Mesenchymal stem cell (in vitro differentiated cells and primary cell): ENCODE results near the gene HDAC1. TPM values are rescaled to one million over a fixed set of nuclear protein-coding genes. Genes with fewer than 3 reads are reported as not detected.

Source experiments
- DNase-seq: peaks from one replicate; pipeline ENCODE4 v3.0.0-alpha.2; 2013
- H2AFZ ChIP-seq: one replicate; pipeline ENCODE4 v1.6.1; 2013; ENCODE audit warnings: low read depth, mild to moderate bottlenecking, control low read depth, inconsistent platforms, low read length, moderate library complexity
- H2AK5ac ChIP-seq: 2 replicates; pipeline ENCODE4 v1.6.1; 2013; ENCODE audit warnings: low read length, moderate library complexity, mild to moderate bottlenecking, inconsistent platforms; ENCODE audit not compliant: severe bottlenecking
- H2BK120ac ChIP-seq: one replicate; pipeline ENCODE4 v1.6.1; 2013; ENCODE audit warnings: low read depth, mild to moderate bottlenecking, inconsistent platforms, low read length, moderate library complexity
- H2BK12ac ChIP-seq, 2 experiments: one replicate each; pipeline ENCODE4 v1.6.1; 2013; ENCODE audit warnings: inconsistent platforms in 2 of 2, low read length in 2 of 2, mild to moderate bottlenecking in 2 of 2, moderate library complexity in 2 of 2, control low read depth in 1 of 2
- H2BK15ac ChIP-seq: one replicate; pipeline ENCODE4 v1.6.1; 2013; ENCODE audit warnings: mild to moderate bottlenecking, low read depth, inconsistent platforms; ENCODE audit not compliant: poor library complexity, severe bottlenecking
- H2BK5ac ChIP-seq: 2 replicates; pipeline ENCODE4 v1.6.1; 2013; ENCODE audit warnings: low read depth, mild to moderate bottlenecking, low read length, control low read depth, inconsistent platforms; ENCODE audit not compliant: poor library complexity, severe bottlenecking
- H3K14ac ChIP-seq, 2 experiments: one replicate each; pipeline ENCODE4 v1.6.1; 2013; ENCODE audit warnings: inconsistent platforms in 2 of 2, low read length in 2 of 2, control low read depth in 1 of 2, mild to moderate bottlenecking in 1 of 2, moderate library complexity in 1 of 2
- H3K18ac ChIP-seq, 2 experiments: one replicate each; pipeline ENCODE4 v1.6.1; 2013; ENCODE audit warnings: inconsistent platforms in 2 of 2, low read length in 2 of 2, control low read depth in 1 of 2, low read depth in 1 of 2, mild to moderate bottlenecking in 1 of 2
- H3K23ac ChIP-seq, 2 experiments: one replicate each; pipeline ENCODE4 v1.6.1; 2013; ENCODE audit warnings: inconsistent platforms in 2 of 2, low read length in 2 of 2, mild to moderate bottlenecking in 2 of 2, moderate library complexity in 2 of 2, control low read depth in 1 of 2
- H3K27ac ChIP-seq: 2 replicates; pipeline ENCODE4 v1.5.1; 2013; ENCODE audit warnings: mild to moderate bottlenecking, moderate library complexity, low read length, control low read depth, inconsistent platforms; ENCODE audit not compliant: poor library complexity, severe bottlenecking
- H3K27me3 ChIP-seq, 2 experiments: 2 replicates each; pipeline versions ENCODE4 v1.6.1 to v1.7.0; 2013; ENCODE audit warnings: low read length in 2 of 2, mild to moderate bottlenecking in 2 of 2, moderate library complexity in 2 of 2, control low read depth in 1 of 2, inconsistent platforms in 1 of 2; ENCODE audit not compliant: control insufficient read depth in 1 of 2, insufficient read depth in 1 of 2
- H3K36me3 ChIP-seq, 2 experiments: 2 replicates each; pipeline versions ENCODE4 v1.6.1 to v1.7.0; 2013; ENCODE audit warnings: low read length in 2 of 2, control low read depth in 1 of 2, inconsistent platforms in 1 of 2, low read depth in 1 of 2, mild to moderate bottlenecking in 1 of 2; ENCODE audit not compliant: insufficient read depth in 2 of 2, control insufficient read depth in 1 of 2
- H3K4ac ChIP-seq, 2 experiments: one replicate each; pipeline ENCODE4 v1.6.1; 2013; ENCODE audit warnings: inconsistent platforms in 2 of 2, low read length in 2 of 2, mild to moderate bottlenecking in 2 of 2, moderate library complexity in 2 of 2, control low read depth in 1 of 2, low read depth in 1 of 2
- H3K4me1 ChIP-seq: 2 replicates; pipeline ENCODE4 v1.6.1; 2013; ENCODE audit warnings: low read depth, low read length, control low read depth; ENCODE audit not compliant: control insufficient read depth, insufficient read depth
- H3K4me2 ChIP-seq: 2 replicates; pipeline ENCODE4 v1.6.1; 2013; ENCODE audit warnings: low read length, mild to moderate bottlenecking, inconsistent platforms; ENCODE audit not compliant: poor library complexity, severe bottlenecking
- H3K4me3 ChIP-seq, 2 experiments: 2 replicates each; pipeline versions ENCODE4 v1.5.1 to v1.7.0; 2013; ENCODE audit warnings: low read length in 2 of 2, mild to moderate bottlenecking in 2 of 2, control low read depth in 1 of 2, low read depth in 1 of 2; ENCODE audit not compliant: insufficient read depth in 1 of 2
- H3K79me1 ChIP-seq: replicated peaks from 2 replicates; pipeline ENCODE4 v1.6.1; 2013; ENCODE audit warnings: mild to moderate bottlenecking, control low read depth, low read length, inconsistent platforms; ENCODE audit not compliant: poor library complexity, severe bottlenecking
- H3K9ac ChIP-seq: 2 replicates; pipeline ENCODE4 v1.7.0; 2013; ENCODE audit warnings: mild to moderate bottlenecking, low read length, moderate library complexity
- H3K9me3 ChIP-seq: 2 replicates; pipeline ENCODE4 v1.7.0; 2013; ENCODE audit warnings: mild to moderate bottlenecking, low read length; ENCODE audit not compliant: control insufficient read depth
- H4K8ac ChIP-seq: one replicate; pipeline ENCODE4 v1.6.1; 2013; ENCODE audit warnings: inconsistent platforms, mild to moderate bottlenecking, low read length, moderate library complexity
- H4K91ac ChIP-seq: one replicate; pipeline ENCODE4 v1.6.1; 2013; ENCODE audit warnings: mild to moderate bottlenecking, low read length, inconsistent platforms
- WGBS: methylation state at CpG from one replicate; pipeline ENCODE4 v1.1.7; 2013; ENCODE audit warnings: mixed read lengths; 5-methylcytosine and 5-hydroxymethylcytosine counted together
- polyA plus RNA-seq, 2 experiments: library from polyadenylated mRNA; stranded (reverse); fragments of 200-250 nt; gene quantifications; one replicate each; pipeline ENCODE4 v1.2.3, GENCODE V29; 2013

Gene HDAC1
- polyA plus RNA-seq (2013, experiment 1 of 2) = 73.3 TPM
- 73.2 TPM for polyA plus RNA-seq (2013, experiment 2 of 2)

GRCh38 chr1:32291708-32292538, at the start of gene HDAC1:
Gene HDAC1, plus strand, starts transcription at chr1:32292083. Its CDS starts 87 bp downstream, at chr1:32292170.
- DNase-seq = peak; percentile 95
- no peak within 1 kb of the TSS for H3K23ac ChIP-seq
- WGBS = 1% methylated on average over 61 of the region's 67 CpGs
- peak within 1 kb of the TSS in 1 of 2 experiments; percentile 23 for H3K14ac ChIP-seq
- H3K27me3 ChIP-seq = no peaks in the 10 kb centered on the region
- peak within 1 kb of the TSS; percentile 96 for H2BK120ac ChIP-seq
- peak within 1 kb of the TSS; percentile 53 for H2AK5ac ChIP-seq
- peaks cover 0 to 3% of the 10 kb centered on the region in 2 experiments for H3K36me3 ChIP-seq
- peak within 1 kb of the TSS; percentile 78 to 94 for H3K4me3 ChIP-seq
- H3K18ac ChIP-seq = peak within 1 kb of the TSS; percentile 69 to 99
- H3K4me2 ChIP-seq = peak within 1 kb of the TSS; percentile 67
- peak within 1 kb of the TSS; percentile 58 for H2AFZ ChIP-seq
- peak within 1 kb of the TSS; percentile 95 for H4K91ac ChIP-seq
- peak within 1 kb of the TSS; percentile 77 for H2BK15ac ChIP-seq
- H3K9ac ChIP-seq = peak within 1 kb of the TSS; percentile 87
- peaks cover 2% of the 10 kb centered on the region for H3K79me1 ChIP-seq
- peaks cover 7% of the 10 kb centered on the region for H3K4me1 ChIP-seq
- H3K9me3 ChIP-seq = no peaks in the 10 kb centered on the region
- H2BK12ac ChIP-seq = peak within 1 kb of the TSS; percentile 3 to 46
- H2BK5ac ChIP-seq = peak within 1 kb of the TSS; percentile 71
- peak within 1 kb of the TSS; percentile 97 for H4K8ac ChIP-seq
- peak within 1 kb of the TSS; percentile 40 to 96 for H3K4ac ChIP-seq
- H3K27ac ChIP-seq = peak within 1 kb of the TSS; percentile 64

- no peak overlapping the region for H2BK5ac ChIP-seq
- peaks cover 3% of the 10 kb centered on the region in 2 experiments for H3K36me3 ChIP-seq
- peak overlapping the region; percentile 43 for H2AFZ ChIP-seq
- peak overlapping the region in 1 of 2 experiments; percentile 54 for H3K18ac ChIP-seq
- no peak overlapping the region for H4K91ac ChIP-seq
- no peak overlapping the region for H2BK15ac ChIP-seq
- H3K4me3 ChIP-seq = peak overlapping the region in 1 of 2 experiments; percentile 64
- H3K14ac ChIP-seq = no peak overlapping the region
- no peaks in the 10 kb centered on the region for H3K79me1 ChIP-seq
- H3K4me1 ChIP-seq = peaks cover 20% of the 10 kb centered on the region
- H3K9me3 ChIP-seq = no peaks in the 10 kb centered on the region
- WGBS = 33% methylated on average over 6 of the region's 7 CpGs
- H4K8ac ChIP-seq = peak overlapping the region; percentile 8
- H3K27me3 ChIP-seq = no peaks in the 10 kb centered on the region
- peak overlapping the region in 1 of 2 experiments; percentile 15 for H2BK12ac ChIP-seq
- H3K9ac ChIP-seq = peak overlapping the region; percentile 61
- no peak overlapping the region for H2BK120ac ChIP-seq
- H2AK5ac ChIP-seq = no peak overlapping the region
- no peak overlapping the region for H3K23ac ChIP-seq
- H3K4ac ChIP-seq = no peak overlapping the region
- H3K4me2 ChIP-seq = peak overlapping the region; percentile 18
- H3K27ac ChIP-seq = no peak overlapping the region
- DNase-seq = peak; percentile 42
Observed at GRCh38 chr1:32242341-32242851, 49.5 kb upstream of the HDAC1 start.

GRCh38 chr1:32246888-32247273, 45.0 kb upstream of the HDAC1 start, which contains the start of gene FAM167B:
Gene FAM167B, plus strand, starts transcription at chr1:32247222. Its CDS starts 200 bp downstream, at chr1:32247422.
- Histone ChIP-seq H3K27ac (no peak within 1 kb of the TSS), H3K79me1 (no peaks in the 10 kb centered on the region), H2BK120ac (no peak within 1 kb of the TSS), H2AFZ (no peak within 1 kb of the TSS), H3K27me3 (peaks cover 0 to 4% of the 10 kb centered on the region in 2 experiments), H3K9ac (peak within 1 kb of the TSS; percentile 67), H3K23ac (no peak within 1 kb of the TSS), H2BK12ac (no peak within 1 kb of the TSS), H3K4me1 (peaks cover 27% of the 10 kb centered on the region), H2BK5ac (no peak within 1 kb of the TSS), H3K18ac (no peak within 1 kb of the TSS), H2BK15ac (no peak within 1 kb of the TSS), H3K4me2 (no peak within 1 kb of the TSS), H3K14ac (no peak within 1 kb of the TSS), H2AK5ac (no peak within 1 kb of the TSS), H3K36me3 (no peaks in the 10 kb centered on the region), H3K4me3 (peak within 1 kb of the TSS in 1 of 2 experiments; percentile 37), H3K9me3 (no peaks in the 10 kb centered on the region), H4K8ac (no peak within 1 kb of the TSS), H3K4ac (no peak within 1 kb of the TSS), H4K91ac (peak within 1 kb of the TSS; percentile 1)
- WGBS = 91% methylated on average over 3 of the region's 3 CpGs
- DNase-seq = no peak

GRCh38 chr1:32247452-32247851, 44.4 kb upstream of the HDAC1 start:
- Histone ChIP-seq H3K27me3 (peaks cover 0 to 5% of the 10 kb centered on the region in 2 experiments), H3K4me1 (peaks cover 24% of the 10 kb centered on the region), H2BK120ac (no peak overlapping the region), H3K14ac (no peak overlapping the region), H4K8ac (no peak overlapping the region), H3K27ac (no peak overlapping the region), H3K9me3 (no peaks in the 10 kb centered on the region), H2BK5ac (no peak overlapping the region), H3K36me3 (no peaks in the 10 kb centered on the region), H2BK12ac (no peak overlapping the region), H4K91ac (peak overlapping the region; percentile 1), H3K23ac (no peak overlapping the region), H3K9ac (peak overlapping the region; percentile 61), H3K4ac (no peak overlapping the region), H3K79me1 (no peaks in the 10 kb centered on the region), H3K4me2 (no peak overlapping the region), H3K4me3 (peak overlapping the region in 1 of 2 experiments; percentile 28), H2BK15ac (no peak overlapping the region), H2AK5ac (no peak overlapping the region), H3K18ac (no peak overlapping the region), H2AFZ (no peak overlapping the region)
- 93% methylated on average over 12 of the region's 12 CpGs for WGBS
- no peak for DNase-seq
